Brain microvascular endothelial cell (primary cell): ENCODE data around the gene MGME1.
A peak's percentile ranks its signal among the peaks of the same experiment; 100 is the strongest.

Source experiments
- DNase-seq: peaks from one replicate; pipeline ENCODE4 v3.0.0-alpha.2; 2020
- H3K27ac ChIP-seq: fragments of 250-450 bp; sonication (Bioruptor Pico); 2 replicates; pipeline ENCODE4 v1.5.1; 2020; ENCODE audit warnings: mild to moderate bottlenecking, moderate library complexity
- H3K27me3 ChIP-seq: fragments of 250-450 bp; sonication (Bioruptor Pico); replicated peaks from 2 replicates; pipeline ENCODE4 v1.5.1; 2020; ENCODE audit warnings: mild to moderate bottlenecking
- H3K36me3 ChIP-seq: fragments of 250-450 bp; sonication (Bioruptor Pico); replicated peaks from 2 replicates; pipeline ENCODE4 v1.5.1; 2020; ENCODE audit warnings: mild to moderate bottlenecking
- H3K4me3 ChIP-seq: 2 replicates; pipeline ENCODE4 v1.5.1; 2011; ENCODE audit warnings: low read depth, mild to moderate bottlenecking, control low read depth, low read length, moderate library complexity
- in situ Hi-C: cut with HindIII; loops from 2 replicates; pipeline ENCODE4 v1.10.0; 2017; ENCODE audit warnings: low sequenced_read_pairs, low pct_ligation_motif_present
- TF ChIP-seq, protein P1 (sequence below): IDR thresholded peaks from 2 replicates; pipeline ENCODE4 v1.5.1; 2011; ENCODE audit warnings: low read depth, mild to moderate bottlenecking, moderate library complexity, low read length, control low read depth, inconsistent platforms; ENCODE audit errors: missing control alignments

MGME1 gene

DNA sequence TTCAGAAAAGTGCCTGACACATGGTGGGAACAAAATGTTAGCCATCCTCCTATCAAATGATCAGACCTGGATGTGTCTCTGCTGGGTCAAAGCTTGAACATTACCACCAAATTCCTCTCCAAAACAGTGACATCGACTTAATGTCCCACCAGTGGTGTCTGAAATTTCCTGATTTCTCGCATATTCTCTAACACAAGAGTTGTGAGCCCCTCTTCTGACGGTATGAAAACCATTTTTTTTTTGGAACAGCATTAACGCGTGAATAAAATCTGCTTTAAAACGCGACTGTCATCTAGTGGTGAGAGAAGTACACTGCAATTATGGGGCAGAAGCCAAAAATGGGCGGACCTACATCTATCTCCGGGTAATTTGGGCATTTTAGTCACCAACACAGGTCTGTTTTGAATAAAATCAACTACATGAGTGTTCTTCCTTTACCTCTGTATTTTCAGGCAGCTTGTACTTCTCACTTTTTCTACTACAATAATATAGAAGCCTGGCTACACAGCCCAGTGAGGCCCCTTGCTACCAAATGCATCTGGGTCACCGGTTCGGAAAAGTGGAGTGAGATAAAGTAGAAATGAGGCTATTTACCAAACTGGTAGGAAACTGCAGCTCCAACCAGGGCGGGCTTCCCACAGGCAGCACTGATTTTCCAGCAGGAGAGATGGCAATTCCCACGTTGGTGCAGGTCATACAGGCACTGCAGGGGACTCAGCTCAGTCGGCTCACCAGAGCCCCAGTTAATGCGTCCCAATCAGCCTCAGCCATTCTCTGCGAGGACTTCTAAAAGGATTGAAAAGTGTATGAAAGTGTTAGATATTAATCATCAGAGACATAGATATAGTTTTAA lies 27.4 kb downstream of the MGME1 start:
- no peaks in the 10 kb centered on the region for H3K36me3 ChIP-seq
- H3K27me3 ChIP-seq: no peaks in the 10 kb centered on the region
- peak; percentile 66 for DNase-seq
- TF ChIP-seq, protein P1, sequence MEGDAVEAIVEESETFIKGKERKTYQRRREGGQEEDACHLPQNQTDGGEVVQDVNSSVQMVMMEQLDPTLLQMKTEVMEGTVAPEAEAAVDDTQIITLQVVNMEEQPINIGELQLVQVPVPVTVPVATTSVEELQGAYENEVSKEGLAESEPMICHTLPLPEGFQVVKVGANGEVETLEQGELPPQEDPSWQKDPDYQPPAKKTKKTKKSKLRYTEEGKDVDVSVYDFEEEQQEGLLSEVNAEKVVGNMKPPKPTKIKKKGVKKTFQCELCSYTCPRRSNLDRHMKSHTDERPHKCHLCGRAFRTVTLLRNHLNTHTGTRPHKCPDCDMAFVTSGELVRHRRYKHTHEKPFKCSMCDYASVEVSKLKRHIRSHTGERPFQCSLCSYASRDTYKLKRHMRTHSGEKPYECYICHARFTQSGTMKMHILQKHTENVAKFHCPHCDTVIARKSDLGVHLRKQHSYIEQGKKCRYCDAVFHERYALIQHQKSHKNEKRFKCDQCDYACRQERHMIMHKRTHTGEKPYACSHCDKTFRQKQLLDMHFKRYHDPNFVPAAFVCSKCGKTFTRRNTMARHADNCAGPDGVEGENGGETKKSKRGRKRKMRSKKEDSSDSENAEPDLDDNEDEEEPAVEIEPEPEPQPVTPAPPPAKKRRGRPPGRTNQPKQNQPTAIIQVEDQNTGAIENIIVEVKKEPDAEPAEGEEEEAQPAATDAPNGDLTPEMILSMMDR: peak; percentile 93
- H3K4me3 ChIP-seq: no peak overlapping the region
- no peak overlapping the region for H3K27ac ChIP-seq
- in situ Hi-C loops: no loop called here

DNA sequence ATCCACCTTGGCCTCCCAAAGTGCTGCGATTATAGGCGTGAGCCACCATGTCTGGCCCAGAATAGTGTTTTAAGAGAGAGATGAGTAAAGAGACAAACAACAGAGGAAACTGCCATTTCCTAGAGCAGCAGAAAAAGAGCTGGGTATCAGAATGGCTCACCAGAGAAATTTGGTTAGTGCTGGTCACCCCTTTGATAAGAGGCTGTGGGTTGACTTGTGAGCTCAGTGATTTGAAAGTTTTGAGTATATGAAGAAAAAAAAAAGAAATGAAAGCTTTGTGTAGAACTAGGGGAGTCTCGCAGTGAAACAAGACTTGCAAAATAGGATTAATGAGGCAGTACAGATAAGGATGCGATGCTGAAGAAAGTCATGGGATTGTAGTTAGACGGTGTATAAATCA lies 29.6 kb downstream of the MGME1 start:
- TF ChIP-seq, protein P1: no peak
- Histone ChIP-seq H3K36me3 (no peaks in the 10 kb centered on the region), H3K27ac (no peak overlapping the region), H3K4me3 (no peak overlapping the region), H3K27me3 (no peaks in the 10 kb centered on the region)
- in situ Hi-C loops: no loop called here
- DNase-seq: no peak

DNA sequence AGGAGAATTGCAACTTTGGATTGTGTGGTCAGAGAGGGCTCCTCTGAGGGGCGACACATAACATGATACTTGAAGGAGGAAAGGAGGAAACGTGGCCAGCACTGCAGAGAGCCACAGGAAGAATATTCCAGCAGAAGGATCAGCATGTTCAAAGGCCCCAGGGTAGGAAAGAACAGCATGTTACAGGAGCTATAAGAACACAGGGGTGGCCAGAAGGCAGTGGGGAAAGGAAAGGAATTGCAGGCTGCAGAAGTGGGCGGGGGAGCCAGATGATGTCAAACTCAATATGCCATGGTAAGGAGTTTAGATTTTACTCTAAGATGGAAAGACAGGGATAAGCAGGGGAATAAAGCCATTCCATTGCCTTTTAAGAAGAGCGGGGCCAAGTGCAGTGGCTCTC lies 30.7 kb downstream of the MGME1 start:
- TF ChIP-seq, protein P1: no peak

DNA sequence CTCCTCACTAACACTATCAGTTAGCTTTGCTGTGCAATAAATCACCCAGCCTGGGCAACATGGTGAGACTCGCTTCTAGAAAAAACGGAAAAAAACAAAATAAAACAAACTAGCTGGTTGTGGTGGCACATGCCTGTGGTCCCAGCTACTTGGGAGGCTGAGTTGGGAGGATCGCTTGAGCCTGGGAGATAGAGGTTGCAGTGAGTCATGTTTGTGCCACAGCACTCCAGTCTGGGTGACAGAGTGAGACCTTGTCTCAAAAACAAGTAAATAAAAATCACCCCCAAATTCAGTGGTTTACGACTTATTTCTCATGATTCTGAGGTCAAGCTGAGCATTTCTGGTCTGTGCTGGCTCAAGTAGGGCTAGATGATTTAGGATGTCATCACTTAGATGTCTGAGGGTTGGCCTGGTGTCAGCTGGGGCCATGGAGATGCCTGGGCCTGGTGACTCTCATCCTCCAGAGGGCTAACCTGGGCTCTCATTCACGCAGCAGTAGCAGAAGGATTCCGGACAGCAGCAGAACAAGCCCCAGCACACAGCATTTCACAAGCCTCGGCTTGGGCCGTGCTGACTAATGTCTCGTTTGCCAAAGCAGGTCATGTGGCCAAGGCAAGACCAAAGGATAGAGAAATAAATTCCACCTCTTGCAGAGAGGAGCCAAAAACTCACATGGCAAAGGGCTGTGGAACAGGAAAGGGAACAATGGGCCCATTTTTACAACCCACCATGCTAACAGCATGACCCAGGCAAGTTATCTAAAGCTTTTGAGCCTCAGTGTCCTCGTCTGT lies 32.5 kb downstream of the MGME1 start:
- TF ChIP-seq, protein P1: no peak
- Histone ChIP-seq H3K4me3 (no peak overlapping the region), H3K27ac (no peak overlapping the region), H3K27me3 (no peaks in the 10 kb centered on the region), H3K36me3 (no peaks in the 10 kb centered on the region)
- in situ Hi-C loops: no loop called here
- DNase-seq: peak; percentile 60

More for the DNA sequence above, 30.7 kb downstream of the MGME1 start:
- no peak for DNase-seq
- Histone ChIP-seq H3K27me3 (no peaks in the 10 kb centered on the region), H3K4me3 (no peak overlapping the region), H3K27ac (no peak overlapping the region), H3K36me3 (no peaks in the 10 kb centered on the region)
- in situ Hi-C loops: no loop called here

DNA sequence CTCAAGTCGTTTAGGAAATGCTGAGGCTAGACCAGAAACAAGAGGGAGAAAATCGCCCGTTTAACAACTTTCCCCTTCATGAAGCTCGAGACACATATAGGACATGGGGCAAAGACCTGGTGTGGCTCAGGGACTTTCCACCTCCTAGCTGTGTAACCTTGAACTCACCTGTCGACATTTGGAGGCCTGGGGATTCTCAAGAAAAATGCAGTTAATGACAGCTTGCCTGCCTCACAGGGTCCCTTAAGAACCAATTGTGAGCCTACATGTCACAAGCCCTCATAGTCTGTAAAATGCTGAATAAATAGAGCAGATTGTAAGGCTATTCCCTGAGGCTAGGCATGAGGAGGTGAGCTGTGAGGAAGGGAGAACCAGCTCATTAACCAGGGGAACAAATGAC lies 35.1 kb downstream of the MGME1 start:
- no peaks in the 10 kb centered on the region for H3K27me3 ChIP-seq
- H3K4me3 ChIP-seq: no peak overlapping the region
- in situ Hi-C loops: no loop called here
- TF ChIP-seq, protein P1: no peak
- DNase-seq: no peak
- no peak overlapping the region for H3K27ac ChIP-seq
- no peaks in the 10 kb centered on the region for H3K36me3 ChIP-seq
